Esophagus muscularis mucosa (tissue), 4 donors: ENCODE measurements around the gene GRIP1. TPM values are rescaled to one million over a fixed set of nuclear protein-coding genes. Genes with fewer than 3 reads are reported as not detected.

Source experiments
- DNase-seq: peaks from one replicate; pipeline ENCODE4 v3.0.0-alpha.2; 2017; ENCODE audit errors: extremely low spot score
- H3K27ac ChIP-seq, 4 donors: fragments of 200-600 bp; sonication (generic); replicated peaks in 1 of 4; 1 replicate in 3 of 4; 2 replicates in 1 of 4; pipeline ENCODE4 v1.5.1; 2016 to 2019; ENCODE audit warnings: mild to moderate bottlenecking in 1 of 4
- H3K27me3 ChIP-seq, 4 donors: fragments of 200-600 bp; sonication (generic); one replicate each; pipeline versions ENCODE4 v1.5.1 to v1.6.0; 2016 to 2019
- H3K36me3 ChIP-seq, 4 donors: fragments of 200-600 bp; sonication (generic); one replicate each; pipeline ENCODE4 v1.5.1; 2016 to 2019
- H3K4me1 ChIP-seq, 4 donors: fragments of 200-600 bp; sonication (generic); one replicate each; pipeline ENCODE4 v1.5.1; 2016 to 2019
- H3K4me3 ChIP-seq, 4 donors: fragments of 200-600 bp; sonication (generic); 1 replicate in 2 of 4; 2 replicates in 2 of 4; pipeline ENCODE4 v1.5.1; 2016 to 2019; ENCODE audit warnings: mild to moderate bottlenecking in 4 of 4, moderate library complexity in 1 of 4
- H3K9me3 ChIP-seq, 4 donors: fragments of 200-600 bp; sonication (generic); 1 replicate in 3 of 4; 2 replicates in 1 of 4; pipeline ENCODE4 v1.5.1; 2016 to 2019
- EP300 ChIP-seq: sonication (generic); formaldehyde crosslinking; IDR thresholded peaks from one replicate; pipeline ENCODE4 v1.6.1; 2017; ENCODE audit warnings: antibody characterized with exemption
- POLR2A ChIP-seq: fragments of 450-650 bp; IDR thresholded peaks from one replicate; pipeline ENCODE4 v1.6.1; 2017; ENCODE audit warnings: antibody characterized with exemption, moderate library complexity, mild to moderate bottlenecking, low read depth
- POLR2AphosphoS5 ChIP-seq, 2 donors: sonication (generic); formaldehyde crosslinking; IDR thresholded peaks; one replicate each; pipeline ENCODE4 v1.6.1; 2017; ENCODE audit warnings: antibody characterized with exemption in 2 of 2
- WGBS: methylation state at CpG from one replicate; pipeline ENCODE4 v1.1.5; 2018; 5-methylcytosine and 5-hydroxymethylcytosine counted together
- intact Hi-C: fragments of 100-400 bp; cut with DNase I; formaldehyde crosslinking; loops from one replicate; pipeline ENCODE4 v1.15.1; 2023
- total RNA-seq, 4 donors: library from RNA; depleted of rRNA; stranded (reverse); fragments of >200 nt; gene quantifications; one replicate each; pipeline versions ENCODE4 v1.1.0 to v1.2.1, GENCODE V29; 2016
- TF ChIP-seq, protein P1 (sequence below), 3 experiments: fragments of 200-600 bp in 2 of 3; fragments of 450-650 bp in 1 of 3; sonication (generic) in 2 of 3; IDR thresholded peaks; one replicate each; pipeline ENCODE4 v1.5.1; 2017 to 2019; ENCODE audit warnings: antibody characterized with exemption in 3 of 3, mild to moderate bottlenecking in 2 of 3, moderate library complexity in 1 of 3

GRIP1 gene
- total RNA-seq, 4 donors from 2014 or later: 12.5 to 15.2 (median 13.6) TPM

DNA sequence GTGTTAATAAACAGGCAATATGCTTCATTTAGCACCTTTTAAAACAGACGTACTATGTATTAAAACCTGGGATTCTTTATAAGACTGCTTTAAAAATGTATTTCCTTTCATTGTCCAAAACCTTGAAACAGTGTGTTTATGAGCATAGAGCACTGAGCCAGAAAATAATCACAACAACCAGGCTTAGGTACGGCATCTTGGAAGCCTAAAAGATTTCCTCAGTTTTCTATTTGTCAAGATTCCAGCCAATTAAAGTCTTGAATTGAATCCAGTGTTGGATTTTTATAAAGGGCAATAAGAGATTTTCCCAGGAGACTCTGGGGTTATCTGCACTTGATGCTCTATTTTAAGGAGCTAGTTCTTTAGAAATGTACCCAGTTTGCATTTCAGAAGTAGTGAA, 80.3 kb downstream of the GRIP1 start:
- Histone ChIP-seq H3K4me1 (no peaks in the 10 kb centered on the region), H3K4me3 (no peak overlapping the region), H3K27me3 (no peaks in the 10 kb centered on the region), H3K27ac (no peak overlapping the region), H3K9me3 (no peaks in the 10 kb centered on the region), H3K36me3 (no peaks in the 10 kb centered on the region)
- no peak for TF ChIP-seq EP300
- TF ChIP-seq, protein P1, sequence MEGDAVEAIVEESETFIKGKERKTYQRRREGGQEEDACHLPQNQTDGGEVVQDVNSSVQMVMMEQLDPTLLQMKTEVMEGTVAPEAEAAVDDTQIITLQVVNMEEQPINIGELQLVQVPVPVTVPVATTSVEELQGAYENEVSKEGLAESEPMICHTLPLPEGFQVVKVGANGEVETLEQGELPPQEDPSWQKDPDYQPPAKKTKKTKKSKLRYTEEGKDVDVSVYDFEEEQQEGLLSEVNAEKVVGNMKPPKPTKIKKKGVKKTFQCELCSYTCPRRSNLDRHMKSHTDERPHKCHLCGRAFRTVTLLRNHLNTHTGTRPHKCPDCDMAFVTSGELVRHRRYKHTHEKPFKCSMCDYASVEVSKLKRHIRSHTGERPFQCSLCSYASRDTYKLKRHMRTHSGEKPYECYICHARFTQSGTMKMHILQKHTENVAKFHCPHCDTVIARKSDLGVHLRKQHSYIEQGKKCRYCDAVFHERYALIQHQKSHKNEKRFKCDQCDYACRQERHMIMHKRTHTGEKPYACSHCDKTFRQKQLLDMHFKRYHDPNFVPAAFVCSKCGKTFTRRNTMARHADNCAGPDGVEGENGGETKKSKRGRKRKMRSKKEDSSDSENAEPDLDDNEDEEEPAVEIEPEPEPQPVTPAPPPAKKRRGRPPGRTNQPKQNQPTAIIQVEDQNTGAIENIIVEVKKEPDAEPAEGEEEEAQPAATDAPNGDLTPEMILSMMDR (IDR thresholded peaks at IDR 0.05): no peak
- no peak for TF ChIP-seq POLR2A
- TF ChIP-seq POLR2AphosphoS5 (IDR thresholded peaks at IDR 0.05): no peak
- intact Hi-C loops: no loop called here
- no peak for DNase-seq
- WGBS: 58% methylated on average over 2 of the region's 2 CpGs

DNA sequence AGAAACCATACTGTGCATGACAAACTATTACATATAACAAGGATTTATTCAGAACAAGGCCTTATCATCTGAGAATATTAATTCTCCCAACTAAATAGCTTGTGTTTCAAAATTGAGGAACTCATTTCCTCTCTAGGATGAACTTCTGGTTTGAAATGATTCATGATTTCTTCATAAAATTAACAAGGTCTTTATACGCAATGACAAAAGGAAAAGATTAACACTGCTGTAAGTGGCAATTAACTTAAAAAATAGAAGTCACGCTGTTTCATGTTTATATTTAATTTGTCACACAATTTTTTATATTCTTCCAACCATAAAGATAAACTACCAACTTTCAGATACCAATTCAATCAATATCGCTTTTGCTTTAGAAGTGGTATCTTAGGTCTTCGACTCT, 80.8 kb downstream of the GRIP1 start:
- 80% methylated on average over 4 of the region's 4 CpGs for WGBS
- intact Hi-C loops: no loop called here
- Histone ChIP-seq H3K27me3 (no peaks in the 10 kb centered on the region), H3K27ac (no peak overlapping the region), H3K36me3 (no peaks in the 10 kb centered on the region), H3K4me1 (no peaks in the 10 kb centered on the region), H3K9me3 (no peaks in the 10 kb centered on the region), H3K4me3 (no peak overlapping the region)
- TF ChIP-seq POLR2AphosphoS5 (IDR thresholded peaks at IDR 0.05) (no peak), EP300 (no peak), POLR2A (no peak)
- TF ChIP-seq, protein P1 (IDR thresholded peaks at IDR 0.05): no peak
- no peak for DNase-seq

DNA sequence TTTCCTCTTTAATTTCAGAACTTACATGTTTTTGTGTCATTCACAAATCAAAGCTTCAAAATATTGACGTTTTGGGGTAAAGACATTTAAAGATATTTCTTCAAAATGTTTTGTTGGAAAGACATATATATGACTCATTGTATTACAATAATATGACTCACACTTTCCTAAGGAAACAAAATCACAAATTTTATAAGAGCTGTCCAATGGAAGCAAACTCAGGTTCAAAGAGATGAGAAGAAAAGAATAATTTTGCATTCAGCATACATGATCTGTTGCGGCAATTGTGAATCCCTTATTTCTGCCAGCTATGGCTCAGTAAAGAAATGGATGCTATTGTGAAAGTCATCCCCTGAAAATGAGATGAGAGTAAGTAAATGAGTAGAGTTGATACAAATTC, 82.7 kb downstream of the GRIP1 start:
- Histone ChIP-seq H3K27ac (no peak overlapping the region), H3K36me3 (no peaks in the 10 kb centered on the region), H3K4me1 (no peaks in the 10 kb centered on the region), H3K27me3 (no peaks in the 10 kb centered on the region), H3K9me3 (no peaks in the 10 kb centered on the region), H3K4me3 (no peak overlapping the region)
- DNase-seq: no peak
- intact Hi-C loops: no loop called here
- WGBS: 74% methylated on average over 2 of the region's 2 CpGs
- TF ChIP-seq, protein P1 (IDR thresholded peaks at IDR 0.05): no peak
- no peak for TF ChIP-seq POLR2AphosphoS5 (IDR thresholded peaks at IDR 0.05)
- TF ChIP-seq EP300: no peak
- no peak for TF ChIP-seq POLR2A

DNA sequence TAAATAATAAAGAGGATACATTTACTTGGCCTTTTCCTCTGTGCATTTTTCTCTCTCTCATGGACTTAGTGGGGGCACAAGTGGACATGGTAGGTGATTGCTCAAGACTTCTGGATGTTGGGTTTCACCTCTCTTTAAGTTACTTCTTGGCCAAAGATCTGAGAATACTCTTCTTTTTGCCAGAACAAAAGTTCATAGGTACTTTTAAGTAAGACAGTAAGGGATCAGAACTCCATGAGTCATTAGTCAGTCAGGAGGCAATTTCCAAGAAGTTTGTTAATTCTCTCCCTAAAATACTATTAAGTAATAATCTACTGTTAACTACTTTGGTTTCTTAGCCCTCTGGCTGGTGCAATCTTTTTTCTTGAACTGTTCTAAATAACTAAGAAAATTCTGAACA, 84.2 kb downstream of the GRIP1 start:
- TF ChIP-seq, protein P1 (IDR thresholded peaks at IDR 0.05): no peak
- TF ChIP-seq POLR2A (no peak), EP300 (no peak), POLR2AphosphoS5 (IDR thresholded peaks at IDR 0.05) (no peak)
- no peaks in the 10 kb centered on the region for H3K27me3 ChIP-seq
- H3K36me3 ChIP-seq: no peaks in the 10 kb centered on the region
- no peak overlapping the region for H3K27ac ChIP-seq
- peaks cover 0 to 12% (median 9%) of the 10 kb centered on the region in 4 donors for H3K4me1 ChIP-seq
- intact Hi-C loops: no loop called here
- H3K9me3 ChIP-seq: no peaks in the 10 kb centered on the region
- no peak overlapping the region for H3K4me3 ChIP-seq
- no peak for DNase-seq

DNA sequence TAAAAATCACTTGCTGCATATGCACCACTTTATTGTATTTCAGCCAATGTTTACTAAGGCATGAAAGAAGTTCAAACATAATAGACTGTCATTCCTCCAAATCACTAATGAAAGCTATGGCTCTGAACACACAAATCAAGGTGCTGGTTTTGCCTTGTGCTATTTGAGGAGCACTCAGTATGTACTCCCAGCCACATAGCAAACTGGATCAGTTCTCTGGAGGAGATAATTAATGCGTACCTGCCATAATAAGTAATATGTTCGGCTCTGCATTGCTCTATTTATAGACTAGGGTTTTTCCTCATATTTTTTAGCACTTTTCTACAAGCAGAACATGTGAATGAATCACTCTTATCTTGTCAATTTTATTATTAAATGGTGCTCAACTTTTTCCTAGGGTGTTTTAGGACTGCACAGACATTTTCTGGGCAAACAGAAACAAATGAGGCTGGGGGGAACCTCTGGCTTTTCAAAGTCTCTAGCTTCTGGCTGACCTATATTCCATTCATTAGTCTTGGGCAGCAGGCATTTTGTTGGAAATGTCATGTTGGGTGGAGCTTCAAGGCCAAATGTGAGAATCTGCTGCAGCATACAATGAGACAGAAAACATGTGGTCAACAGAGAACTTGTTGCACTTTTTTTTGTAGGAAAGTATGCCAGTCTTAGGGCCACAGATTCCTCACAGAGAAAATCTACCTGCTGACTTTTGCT, 88.4 kb downstream of the GRIP1 start:
- no peak for TF ChIP-seq POLR2A
- TF ChIP-seq, protein P1 (IDR thresholded peaks at IDR 0.05): no peak
- TF ChIP-seq POLR2AphosphoS5 (IDR thresholded peaks at IDR 0.05): no peak
- TF ChIP-seq EP300: no peak
- Histone ChIP-seq H3K36me3 (no peaks in the 10 kb centered on the region), H3K4me3 (no peak overlapping the region), H3K9me3 (no peaks in the 10 kb centered on the region), H3K27ac (no peak overlapping the region), H3K27me3 (no peaks in the 10 kb centered on the region), H3K4me1 (peaks cover 0 to 12% (median 9%) of the 10 kb centered on the region in 4 donors)
- no peak for DNase-seq
- intact Hi-C loops: no loop called here
- 36% methylated on average over 2 of the region's 2 CpGs for WGBS
